ENCODE data around the gene LRRC74B. TPM values are rescaled to one million over a fixed set of nuclear protein-coding genes. Genes with fewer than 3 reads are reported as not detected.
"Not testable (repeated sequence)": the region's sequence is repeated elsewhere in the genome, so short reads cannot be mapped to it uniquely, and the experiment has no call there.

The LRRC74B gene
- total and polyA plus RNA-seq, 4 experiments from 2014 or later: not detected

DNA sequence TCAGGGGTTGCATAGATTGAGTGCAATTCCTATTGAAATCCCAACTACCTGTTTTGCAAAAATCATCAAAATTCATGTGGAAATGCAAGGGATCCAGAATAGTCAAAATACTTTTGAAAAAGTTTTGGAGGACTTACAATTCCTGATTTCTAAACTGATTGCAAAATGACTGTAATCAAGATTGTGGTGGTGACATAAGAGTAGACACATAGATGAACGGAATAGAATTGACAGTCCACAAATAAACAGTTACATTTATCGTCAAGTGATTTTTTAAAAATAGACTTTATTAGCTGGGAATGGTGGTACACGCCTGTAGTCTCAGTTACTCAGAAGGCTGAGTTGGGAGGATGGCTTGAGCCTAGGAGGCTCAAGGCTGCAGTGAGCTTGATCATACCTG lies 10.8 kb upstream of the LRRC74B start:
- intact Hi-C loops (cut with micrococcal nuclease): no loop called here
- no peaks in the 10 kb centered on the region for H3K9me3 ChIP-seq (ENCODE audit: control insufficient read depth in 1 of 2, low read length in 2 of 2)
- no peaks in the 10 kb centered on the region for H3K4me1 ChIP-seq (ENCODE audit: insufficient read depth, low read length)
- ChIA-PET POLR2A (ENCODE audit: partially characterized antibody) (no interaction called here), CTCF (ENCODE audit: partially characterized antibody) (no interaction called here)
- H3K4me3 ChIP-seq (ENCODE audit: low read length in 2 of 2): no peak overlapping the region
- H3K27ac ChIP-seq (ENCODE audit: low read depth, low read length): no peak overlapping the region
- Mint-ChIP-seq H3K4me3 (no peak overlapping the region), H3K27me3 (peaks cover 20 to 27% of the 10 kb centered on the region in 2 donors), H3K36me3 (no peaks in the 10 kb centered on the region), H3K9me3 (no peaks in the 10 kb centered on the region), H3K27ac (no peak overlapping the region), H3K4me1 (peaks cover 0 to 11% (median 3%) of the 10 kb centered on the region in 4 donors)
- H3K36me3 ChIP-seq (ENCODE audit: insufficient read depth, low read length): no peaks in the 10 kb centered on the region
- peaks cover 9% of the 10 kb centered on the region for H3K27me3 ChIP-seq (ENCODE audit: insufficient read depth, low read length)
- no peak for DNase-seq

DNA sequence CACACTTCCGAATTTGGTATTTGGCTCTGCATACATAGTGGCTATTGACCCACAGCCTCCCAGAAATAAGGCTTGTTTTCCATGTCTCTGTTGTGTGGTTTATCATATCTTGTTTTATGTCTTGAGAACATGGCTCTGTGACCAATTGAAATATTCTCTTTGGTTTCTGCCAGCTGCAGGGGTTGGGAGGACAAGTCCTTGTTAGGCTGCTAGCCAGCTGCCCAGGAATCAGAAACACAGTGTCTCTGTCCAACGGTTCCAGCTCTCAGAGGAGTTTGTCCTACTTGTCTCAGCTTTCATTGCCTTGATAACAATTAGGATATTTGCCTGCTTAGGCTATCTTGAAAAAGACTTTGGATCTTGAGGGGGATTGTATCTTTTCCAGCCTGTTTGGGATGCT lies 7.3 kb upstream of the LRRC74B start:
- Histone ChIP-seq H3K36me3 (ENCODE audit: insufficient read depth, low read length) (no peaks in the 10 kb centered on the region), H3K4me1 (ENCODE audit: insufficient read depth, low read length) (peaks cover under 1% of the 10 kb centered on the region), H3K27ac (ENCODE audit: low read depth, low read length) (no peak overlapping the region), H3K9me3 (ENCODE audit: control insufficient read depth in 1 of 2, low read length in 2 of 2) (no peaks in the 10 kb centered on the region), H3K4me3 (ENCODE audit: low read length in 2 of 2) (no peak overlapping the region), H3K27me3 (ENCODE audit: insufficient read depth, low read length) (peaks cover 3% of the 10 kb centered on the region)
- intact Hi-C loops (cut with micrococcal nuclease): no loop called here
- H3K27me3 Mint-ChIP-seq: peaks cover 13 to 19% of the 10 kb centered on the region in 2 donors
- ChIA-PET CTCF (ENCODE audit: partially characterized antibody) (no interaction called here), POLR2A (ENCODE audit: partially characterized antibody) (no interaction called here)
- no peak overlapping the region for H3K4me3 Mint-ChIP-seq
- no peaks in the 10 kb centered on the region for H3K9me3 Mint-ChIP-seq
- no peak for DNase-seq
- H3K4me1 Mint-ChIP-seq: peaks cover 3 to 6% (median 5%) of the 10 kb centered on the region in 4 donors
- H3K36me3 Mint-ChIP-seq: no peaks in the 10 kb centered on the region
- H3K27ac Mint-ChIP-seq: no peak overlapping the region

DNA sequence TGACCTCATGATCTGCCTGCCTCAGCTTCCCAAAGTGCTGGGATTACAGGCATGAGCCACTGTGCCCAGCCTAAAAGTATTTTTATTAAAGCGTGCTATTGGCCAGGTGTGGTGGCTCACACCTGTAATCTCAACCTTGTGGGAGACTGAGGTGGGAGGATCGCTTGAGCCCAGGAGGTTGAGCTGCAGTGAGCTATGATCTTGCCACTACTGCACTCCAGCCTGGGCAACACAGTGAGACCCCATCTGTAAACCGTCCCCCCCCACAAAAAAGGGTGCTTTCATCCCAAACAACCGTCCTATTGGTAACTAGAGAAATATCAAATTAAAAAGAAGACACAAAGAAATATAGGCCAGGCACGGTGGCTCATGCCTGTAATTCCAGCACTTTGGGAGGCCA lies 6.6 kb upstream of the LRRC74B start:
- CTCF ChIA-PET (ENCODE audit: partially characterized antibody); H3K9me3 ChIP-seq (ENCODE audit: control insufficient read depth in 1 of 2, low read length in 2 of 2); H3K4me3 ChIP-seq (ENCODE audit: low read length in 2 of 2); H3K4me3 Mint-ChIP-seq; H3K27ac Mint-ChIP-seq; H3K9me3 Mint-ChIP-seq; DNase-seq; H3K36me3 ChIP-seq (ENCODE audit: insufficient read depth, low read length); intact Hi-C loops (cut with micrococcal nuclease); H3K27me3 ChIP-seq (ENCODE audit: insufficient read depth, low read length); H3K4me1 ChIP-seq (ENCODE audit: insufficient read depth, low read length); H3K27ac ChIP-seq (ENCODE audit: low read depth, low read length); POLR2A ChIA-PET (ENCODE audit: partially characterized antibody); H3K36me3 Mint-ChIP-seq: not testable (repeated sequence)
- Mint-ChIP-seq H3K4me1 (peaks cover 4 to 12% (median 10%) of the 10 kb centered on the region in 4 donors), H3K27me3 (peaks cover 17 to 20% of the 10 kb centered on the region in 2 donors)

DNA sequence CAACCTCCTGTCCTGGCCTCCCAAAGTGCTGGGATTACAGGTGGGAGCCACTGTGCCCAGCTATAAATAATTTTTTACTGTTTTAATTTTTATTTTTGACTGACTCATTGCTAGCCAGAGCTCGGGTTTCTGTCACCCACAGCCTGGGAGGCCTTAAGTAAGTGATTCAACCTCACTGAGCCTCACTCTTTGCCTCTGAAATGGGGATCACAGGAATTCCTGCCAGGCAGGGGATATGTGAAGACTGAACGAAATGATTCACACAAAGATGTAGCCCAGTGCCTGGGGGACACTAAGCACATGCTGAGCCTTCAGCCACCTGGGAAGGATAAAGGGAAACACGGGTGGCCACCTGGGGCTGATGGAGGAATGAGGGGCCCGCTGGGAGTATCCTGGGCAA lies 3.8 kb upstream of the LRRC74B start:
- Mint-ChIP-seq H3K27ac (no peak overlapping the region), H3K36me3 (no peaks in the 10 kb centered on the region), H3K4me1 (peaks cover 9 to 30% (median 25%) of the 10 kb centered on the region in 4 donors), H3K4me3 (no peak overlapping the region), H3K27me3 (peaks cover 17% of the 10 kb centered on the region in 2 donors), H3K9me3 (no peaks in the 10 kb centered on the region)
- intact Hi-C loops (cut with micrococcal nuclease): no loop called here
- Histone ChIP-seq H3K27ac (ENCODE audit: low read depth, low read length) (no peak overlapping the region), H3K4me1 (ENCODE audit: insufficient read depth, low read length) (peaks cover 24% of the 10 kb centered on the region), H3K9me3 (ENCODE audit: control insufficient read depth in 1 of 2, low read length in 2 of 2) (no peaks in the 10 kb centered on the region), H3K36me3 (ENCODE audit: insufficient read depth, low read length) (no peaks in the 10 kb centered on the region), H3K4me3 (ENCODE audit: low read length in 2 of 2) (no peak overlapping the region), H3K27me3 (ENCODE audit: insufficient read depth, low read length) (no peaks in the 10 kb centered on the region)
- ChIA-PET POLR2A (ENCODE audit: partially characterized antibody) (no interaction called here), CTCF (ENCODE audit: partially characterized antibody) (no interaction called here)
- no peak for DNase-seq

DNA sequence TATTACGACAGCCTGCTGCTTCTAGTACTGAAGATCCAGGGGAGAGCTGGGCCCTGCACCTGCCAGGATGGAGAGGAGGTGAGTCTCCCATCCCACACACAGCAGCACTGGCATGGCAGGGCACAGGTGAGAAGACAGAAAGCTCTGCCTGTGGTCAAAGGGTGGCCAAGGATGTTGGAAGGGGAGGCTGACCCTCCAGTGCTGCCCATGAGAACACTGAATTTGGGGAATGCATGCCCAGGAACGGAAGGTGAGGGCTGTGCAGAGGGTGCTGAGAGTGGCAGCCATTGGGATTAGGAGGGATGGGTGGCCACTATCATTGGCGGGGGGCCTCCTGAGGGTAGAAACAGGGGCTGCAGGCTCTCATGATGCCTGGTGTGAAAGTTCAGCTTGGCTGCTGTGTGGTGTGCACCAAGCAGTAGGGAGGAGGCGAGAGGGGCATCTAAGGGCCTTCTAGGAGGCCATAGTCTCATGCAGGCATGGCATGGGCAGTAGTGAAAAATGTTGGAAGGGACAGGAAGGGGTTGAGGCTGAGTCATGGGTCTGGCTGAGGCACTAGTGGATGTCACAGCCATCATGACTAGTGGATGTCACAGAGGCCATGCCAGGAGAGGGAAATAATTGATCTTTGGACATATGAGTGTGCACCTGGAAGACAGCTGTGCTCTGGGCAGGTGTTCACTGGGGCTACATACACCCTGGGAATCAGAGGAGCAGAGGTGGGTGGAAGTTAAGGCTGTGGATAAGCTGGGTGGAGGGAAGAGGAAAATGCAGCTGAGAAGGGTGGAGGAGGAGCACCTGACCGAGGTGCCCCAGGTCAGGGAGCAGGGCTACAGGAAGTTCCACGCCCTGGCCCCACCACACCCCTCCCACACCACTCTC lies 2.5 kb upstream of the LRRC74B start:
- Histone ChIP-seq H3K27ac (ENCODE audit: low read depth, low read length) (no peak overlapping the region), H3K27me3 (ENCODE audit: insufficient read depth, low read length) (no peaks in the 10 kb centered on the region), H3K4me1 (ENCODE audit: insufficient read depth, low read length) (peaks cover 24% of the 10 kb centered on the region), H3K9me3 (ENCODE audit: control insufficient read depth in 1 of 2, low read length in 2 of 2) (no peaks in the 10 kb centered on the region), H3K4me3 (ENCODE audit: low read length in 2 of 2) (no peak overlapping the region), H3K36me3 (ENCODE audit: insufficient read depth, low read length) (no peaks in the 10 kb centered on the region)
- DNase-seq: no peak
- ChIA-PET POLR2A (ENCODE audit: partially characterized antibody) (interaction anchor here (1.3 kb wide), 1 partner anchor 40 kb away, joined by 3 read pairs; no protein-coding TSS in a partner anchor), CTCF (ENCODE audit: partially characterized antibody) (no interaction called here)
- Mint-ChIP-seq H3K4me1 (peaks cover 9 to 30% (median 25%) of the 10 kb centered on the region in 4 donors), H3K27me3 (peaks cover 14 to 17% of the 10 kb centered on the region in 2 donors), H3K36me3 (no peaks in the 10 kb centered on the region), H3K9me3 (no peaks in the 10 kb centered on the region), H3K4me3 (peak overlapping the region in 6 of 8 donors; percentile 15 to 77 (median 36)), H3K27ac (peak overlapping the region in 5 of 7 donors; percentile 23 to 77 (median 67))
- intact Hi-C loops (cut with micrococcal nuclease): no loop called here

DNA sequence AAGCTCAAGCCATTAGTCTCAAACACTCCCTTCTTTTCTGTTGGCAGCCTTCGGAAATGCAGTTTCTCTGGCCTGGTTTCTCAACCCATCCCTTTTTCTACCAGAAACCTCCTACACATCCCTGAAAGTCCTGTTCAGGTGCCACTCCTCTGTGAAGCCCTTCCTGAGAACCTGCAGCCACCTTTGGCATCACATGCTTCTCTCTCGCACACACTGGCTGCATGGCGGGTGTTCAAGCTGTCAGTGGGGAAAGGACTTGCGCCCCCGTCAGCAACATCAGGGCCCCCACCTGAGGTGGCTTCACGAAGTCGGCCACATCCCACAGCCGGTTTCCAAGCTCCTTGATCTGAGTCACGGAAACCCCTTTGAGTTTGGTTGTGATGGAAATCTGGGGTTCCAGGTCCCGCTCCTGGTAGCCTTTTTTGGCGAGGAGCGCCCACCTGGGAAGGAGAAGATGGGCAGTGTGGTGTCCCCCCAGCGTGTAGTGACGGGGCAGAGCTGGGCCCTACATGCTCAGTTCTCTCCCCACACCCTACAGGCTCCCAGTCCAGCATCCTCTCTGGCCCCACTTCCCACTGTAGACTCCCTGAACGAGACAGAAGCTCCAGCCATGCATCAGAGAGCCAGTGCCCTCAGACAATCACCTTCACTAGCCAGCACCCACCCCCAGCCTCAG lies 1.7 kb upstream of the LRRC74B start:
- ChIA-PET CTCF (ENCODE audit: partially characterized antibody) (no interaction called here), POLR2A (ENCODE audit: partially characterized antibody) (interaction anchor here (1.3 kb wide), 1 partner anchor 41 kb away, joined by 3 read pairs; no protein-coding TSS in a partner anchor)
- intact Hi-C loops (cut with micrococcal nuclease): no loop called here
- peak overlapping the region in 4 of 7 donors; percentile 23 to 81 (median 71) for H3K27ac Mint-ChIP-seq
- H3K4me3 Mint-ChIP-seq: peak overlapping the region in 2 of 8 donors; percentile 21 to 48
- Histone ChIP-seq H3K4me1 (ENCODE audit: insufficient read depth, low read length) (peaks cover 24% of the 10 kb centered on the region), H3K27ac (ENCODE audit: low read depth, low read length) (no peak overlapping the region), H3K4me3 (ENCODE audit: low read length in 2 of 2) (no peak overlapping the region), H3K36me3 (ENCODE audit: insufficient read depth, low read length) (no peaks in the 10 kb centered on the region), H3K9me3 (ENCODE audit: control insufficient read depth in 1 of 2, low read length in 2 of 2) (no peaks in the 10 kb centered on the region), H3K27me3 (ENCODE audit: insufficient read depth, low read length) (no peaks in the 10 kb centered on the region)
- no peaks in the 10 kb centered on the region for H3K36me3 Mint-ChIP-seq
- peaks cover 9 to 30% (median 25%) of the 10 kb centered on the region in 4 donors for H3K4me1 Mint-ChIP-seq
- H3K27me3 Mint-ChIP-seq: peaks cover 9 to 12% of the 10 kb centered on the region in 2 donors
- H3K9me3 Mint-ChIP-seq: no peaks in the 10 kb centered on the region
- no peak for DNase-seq

DNA sequence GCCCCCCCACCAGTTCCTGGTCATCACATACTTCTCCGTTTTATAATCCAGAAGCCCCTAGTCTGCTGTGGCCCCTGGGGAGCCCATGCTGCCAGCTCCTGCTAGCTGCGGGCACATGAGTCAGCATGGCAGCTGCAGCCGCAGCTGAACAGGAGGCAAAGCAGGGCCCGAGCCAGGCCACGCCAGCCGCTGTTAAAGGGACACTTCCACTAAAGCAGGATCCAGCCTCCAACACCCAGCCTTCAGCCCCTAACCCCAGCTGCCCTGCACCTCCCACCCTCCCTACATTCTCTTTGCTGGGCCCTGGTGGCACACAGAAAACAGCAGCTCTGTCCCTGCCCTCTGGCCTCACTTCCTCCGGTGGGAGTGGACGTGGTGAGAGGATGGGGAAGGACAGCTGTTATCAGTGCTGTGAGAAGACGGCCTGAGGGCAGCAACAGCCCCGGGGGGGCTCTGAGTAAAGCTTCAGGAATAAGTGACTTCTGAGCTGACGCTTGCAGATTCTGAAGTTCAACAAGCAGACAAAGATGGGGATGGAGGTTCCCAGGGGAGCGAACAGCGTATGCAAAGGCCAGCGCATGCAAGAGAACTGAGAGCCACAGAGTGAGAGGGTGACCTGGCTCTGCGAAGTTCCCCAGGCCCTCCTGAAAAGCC lies 688 bp upstream of the LRRC74B start:
- Mint-ChIP-seq H3K9me3 (no peaks in the 10 kb centered on the region), H3K4me1 (peaks cover 9 to 30% (median 25%) of the 10 kb centered on the region in 4 donors), H3K36me3 (no peaks in the 10 kb centered on the region), H3K27me3 (peaks cover 6 to 9% of the 10 kb centered on the region in 2 donors), H3K4me3 (peak overlapping the region; percentile 55 to 84 (median 72)), H3K27ac (peak overlapping the region; percentile 70 to 97 (median 92))
- H3K4me1 ChIP-seq (ENCODE audit: insufficient read depth, low read length): peaks cover 24% of the 10 kb centered on the region
- no peak overlapping the region for H3K4me3 ChIP-seq (ENCODE audit: low read length in 2 of 2)
- H3K9me3 ChIP-seq (ENCODE audit: control insufficient read depth in 1 of 2, low read length in 2 of 2): no peaks in the 10 kb centered on the region
- intact Hi-C loops (cut with micrococcal nuclease): no loop called here
- no peaks in the 10 kb centered on the region for H3K27me3 ChIP-seq (ENCODE audit: insufficient read depth, low read length)
- no peak for DNase-seq
- CTCF ChIA-PET (ENCODE audit: partially characterized antibody): no interaction called here
- no peaks in the 10 kb centered on the region for H3K36me3 ChIP-seq (ENCODE audit: insufficient read depth, low read length)
- POLR2A ChIA-PET (ENCODE audit: partially characterized antibody): interaction anchor here (1.1 kb wide), 1 partner anchor 63 kb away, joined by 3 read pairs; no protein-coding TSS in a partner anchor
- no peak overlapping the region for H3K27ac ChIP-seq (ENCODE audit: low read depth, low read length)

Data from CD4-positive, alpha-beta memory T cell (primary cell).